ENCODE measurements around the gene MSH2.

- no peak for TF ChIP-seq POLR2A (IDR thresholded peaks at IDR 0.05; ENCODE audit: low read length)
- TF ChIP-seq GATA1 (IDR thresholded peaks at IDR 0.05; ENCODE audit: low read depth, low read length) = no peak
Observed at GRCh38 chr2:47401789-47402554, 984 bp upstream of the MSH2 start.

Measured in erythroblast (primary cell).